Ecto neural progenitor cell (in vitro differentiated cells): ENCODE results near the gene SIT1.

Source experiments
- DNase-seq: peaks from one replicate; pipeline ENCODE4 v3.0.0-alpha.2; 2018; ENCODE audit warnings: low spot score

The SIT1 gene

GRCh38 chr9:35682520-35683315, 32.0 kb upstream of the SIT1 start:
- no peak for DNase-seq

DNA sequence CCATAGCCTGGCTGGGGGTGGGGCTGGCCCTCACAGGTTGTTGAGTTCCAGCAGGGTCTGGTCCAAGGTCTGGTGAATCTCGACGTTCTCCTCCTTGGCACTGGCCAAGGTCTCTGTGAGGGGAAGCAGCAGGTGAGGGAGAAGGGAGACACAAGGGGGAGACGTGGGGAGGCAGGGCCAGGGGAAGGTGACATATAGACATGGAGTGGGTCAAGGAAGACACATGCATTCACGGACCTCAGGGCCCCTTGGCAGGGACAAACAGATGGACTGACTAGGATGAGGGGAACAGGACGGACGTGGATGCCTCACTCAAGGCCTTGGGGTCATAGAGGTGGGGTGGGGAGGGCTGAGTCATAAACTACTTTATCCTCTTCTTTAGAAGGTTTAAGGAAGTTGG, 31.3 kb upstream of the SIT1 start:
- DNase-seq, result no peak

- DNase-seq, result no peak
Measured at GRCh38 chr9:35681341-35682002, 30.7 kb upstream of the SIT1 start.

GRCh38 chr9:35680331-35681105, 29.8 kb upstream of the SIT1 start:
- DNase-seq, result no peak

- DNase-seq, result no peak
Measured at GRCh38 chr9:35679766-35680330, 29.1 kb upstream of the SIT1 start.

DNA sequence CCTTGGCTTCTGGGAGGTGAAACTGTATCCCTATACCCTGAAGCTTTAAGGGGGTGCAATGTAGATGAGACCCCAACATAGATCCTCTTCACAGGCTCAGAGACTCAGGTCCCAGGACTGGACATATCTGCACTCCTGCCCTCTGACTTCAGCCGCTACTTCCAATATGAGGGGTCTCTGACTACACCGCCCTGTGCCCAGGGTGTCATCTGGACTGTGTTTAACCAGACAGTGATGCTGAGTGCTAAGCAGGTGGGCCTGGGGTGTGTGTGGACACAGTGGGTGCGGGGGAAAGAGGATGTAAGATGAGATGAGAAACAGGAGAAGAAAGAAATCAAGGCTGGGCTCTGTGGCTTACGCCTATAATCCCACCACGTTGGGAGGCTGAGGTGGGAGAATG, 28.4 kb upstream of the SIT1 start:
- DNase-seq, result no peak

DNA sequence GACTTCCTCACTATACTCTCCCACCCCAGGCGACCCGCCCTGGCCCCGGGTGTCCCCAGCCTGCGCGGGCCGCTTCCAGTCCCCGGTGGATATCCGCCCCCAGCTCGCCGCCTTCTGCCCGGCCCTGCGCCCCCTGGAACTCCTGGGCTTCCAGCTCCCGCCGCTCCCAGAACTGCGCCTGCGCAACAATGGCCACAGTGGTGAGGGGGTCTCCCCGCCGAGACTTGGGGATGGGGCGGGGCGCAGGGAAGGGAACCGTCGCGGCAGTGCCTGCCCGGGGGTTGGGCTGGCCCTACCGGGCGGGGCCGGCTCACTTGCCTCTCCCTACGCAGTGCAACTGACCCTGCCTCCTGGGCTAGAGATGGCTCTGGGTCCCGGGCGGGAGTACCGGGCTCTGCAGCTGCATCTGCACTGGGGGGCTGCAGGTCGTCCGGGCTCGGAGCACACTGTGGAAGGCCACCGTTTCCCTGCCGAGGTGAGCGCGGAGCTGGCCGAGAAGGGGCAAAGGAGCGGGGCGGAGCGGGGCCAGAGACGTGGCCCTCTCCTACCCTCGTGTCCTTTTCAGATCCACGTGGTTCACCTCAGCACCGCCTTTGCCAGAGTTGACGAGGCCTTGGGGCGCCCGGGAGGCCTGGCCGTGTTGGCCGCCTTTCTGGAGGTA, 25.1 kb upstream of the SIT1 start:
- peak; percentile 94 for DNase-seq

GRCh38 chr9:35675204-35675603, 24.5 kb upstream of the SIT1 start:
- DNase-seq, result no peak

- no peak for DNase-seq
Measured at GRCh38 chr9:35674025-35674361, 23.3 kb upstream of the SIT1 start.

GRCh38 chr9:35673132-35674024, 22.6 kb upstream of the SIT1 start, which contains the start of gene CA9:
Gene CA9, plus strand, starts transcription at chr9:35673928. Its CDS starts 32 bp downstream, at chr9:35673960.
- no peak for DNase-seq

GRCh38 chr9:35669331-35670145, 18.8 kb upstream of the SIT1 start:
- DNase-seq, result no peak

DNA sequence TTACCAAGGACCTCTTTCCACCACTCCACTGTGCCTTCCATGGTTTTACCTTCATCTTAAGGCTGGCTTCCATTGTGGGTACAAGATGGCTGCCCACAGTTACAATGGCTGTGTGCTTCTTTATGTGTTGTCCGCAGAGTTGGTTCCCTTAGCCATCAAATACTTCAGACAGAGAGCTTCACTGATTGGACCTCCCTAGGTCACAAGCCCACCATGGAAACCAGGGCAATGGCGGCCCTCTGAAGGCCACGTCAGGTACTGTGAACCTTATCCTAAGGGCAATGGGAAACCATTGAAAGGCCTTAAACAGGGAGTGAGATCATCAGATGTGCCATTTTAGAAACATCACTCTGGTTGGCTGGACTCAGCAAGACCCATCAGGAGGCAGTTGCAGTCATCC, 17.2 kb upstream of the SIT1 start:
- no peak for DNase-seq

DNA sequence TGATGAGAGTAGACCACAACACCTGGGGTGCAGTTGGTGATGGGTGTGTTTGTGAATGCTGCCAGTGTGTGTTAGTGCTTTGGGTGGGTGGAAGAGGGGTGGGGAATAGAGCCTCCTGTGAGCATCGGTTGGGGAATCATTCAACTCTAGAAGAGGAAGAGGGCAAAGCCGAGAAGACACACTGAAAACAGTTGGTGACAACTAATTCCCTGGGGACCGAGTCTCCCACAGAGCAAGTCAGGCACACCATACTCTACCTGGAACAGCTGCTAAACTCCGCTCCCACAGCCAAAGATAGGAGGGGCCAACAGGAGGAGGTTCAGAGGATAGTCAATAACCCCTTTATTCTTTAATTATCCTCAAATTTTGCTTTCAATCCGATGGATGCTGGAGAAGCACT, 15.8 kb upstream of the SIT1 start:
- no peak for DNase-seq

GRCh38 chr9:35666045-35666444, 15.3 kb upstream of the SIT1 start:
- no peak for DNase-seq

DNA sequence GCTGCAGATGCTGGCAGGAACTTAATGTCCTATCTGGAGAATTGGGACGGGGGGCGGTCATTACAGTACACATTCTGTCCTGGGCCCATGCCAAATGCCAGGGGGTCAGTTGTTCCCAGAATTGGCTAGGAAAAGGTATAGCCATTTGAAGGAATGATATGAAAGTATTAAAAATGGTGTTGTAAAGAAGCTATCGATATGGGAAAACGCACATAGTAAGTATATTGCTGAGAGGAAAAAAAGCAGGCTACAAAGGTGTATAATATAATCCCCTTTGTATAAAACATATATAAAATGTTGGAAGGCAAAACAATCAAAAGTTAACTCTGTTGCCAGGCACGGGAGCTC, 14.7 kb upstream of the SIT1 start:
- DNase-seq, result no peak

- peak; percentile 92 for DNase-seq
Measured at GRCh38 chr9:35664531-35665470, 14.1 kb upstream of the SIT1 start, which contains the start of gene ARHGEF39. Gene ARHGEF39, minus strand, starts transcription at chr9:35665195. Its CDS starts 26 bp downstream, at chr9:35665169.

- no peak for DNase-seq
Measured at GRCh38 chr9:35662437-35662836, 11.7 kb upstream of the SIT1 start.

DNA sequence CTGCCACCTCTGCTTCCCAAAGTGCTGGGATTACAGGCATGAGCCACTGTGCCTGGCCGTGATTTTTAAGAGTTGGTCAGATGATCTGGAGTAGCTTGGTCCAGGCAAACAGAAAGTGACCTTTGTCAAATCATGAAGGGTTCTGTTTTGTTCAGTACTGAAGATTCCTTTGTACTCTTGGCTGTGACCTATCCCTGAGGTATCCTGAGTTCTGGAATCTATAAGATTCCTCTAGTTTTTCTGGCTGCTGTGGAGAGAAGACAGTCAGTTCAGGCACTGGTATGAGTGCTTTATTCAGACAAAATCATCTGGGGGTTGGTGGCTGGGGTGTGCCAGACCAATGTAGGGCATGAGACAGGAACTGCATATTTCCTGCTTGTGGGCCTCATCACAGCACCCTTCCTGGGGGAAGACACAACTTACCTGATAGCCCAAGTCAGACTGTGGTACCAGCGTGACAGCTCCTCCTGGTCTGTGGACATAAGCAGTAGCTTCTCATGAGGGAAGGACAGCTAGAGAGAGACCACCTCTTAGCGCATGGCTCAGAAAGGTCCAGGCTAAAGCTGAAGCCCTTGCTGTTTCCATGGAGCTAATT, 11.1 kb upstream of the SIT1 start:
- no peak for DNase-seq
